GM21360 (cell line): ENCODE measurements around the gene PTPN11.
"Not testable (repeated sequence)": the region's sequence is repeated elsewhere in the genome, so short reads cannot be mapped to it uniquely, and the experiment has no call there.

ENCODE experiments used
- ATAC-seq: cut with Tn5 transposase; IDR thresholded peaks from one replicate; pipeline ENCODE4 v1.9.1; 2021; ENCODE audit warnings: mild to moderate bottlenecking, moderate library complexity; ENCODE audit not compliant: unreplicated experiment

The PTPN11 gene

GRCh38 chr12:112409064-112409905 lies 9.5 kb upstream of the PTPN11 start, which contains the start of gene RPL6:
Gene RPL6 (minus strand): TSS chr12:112409605. CDS start chr12:112408656, 949 bp downstream.
- ATAC-seq: peak; percentile 59

DNA sequence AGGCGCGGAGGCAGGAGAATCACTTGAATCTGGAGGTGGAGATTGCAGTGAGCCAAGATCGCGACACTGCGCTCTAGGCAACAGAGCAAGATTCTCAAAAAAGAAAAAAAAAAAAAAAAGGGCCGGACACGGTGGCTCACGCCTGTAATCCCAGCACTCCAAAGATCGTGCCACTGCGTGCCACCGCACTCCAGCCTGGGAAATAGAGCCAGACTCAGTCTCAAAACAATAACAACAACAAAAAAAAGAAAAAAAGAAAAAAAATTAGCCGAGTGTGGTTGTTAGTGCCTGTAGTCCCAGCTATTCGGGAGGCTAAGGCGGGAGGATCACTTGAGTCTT lies 8.9 kb upstream of the PTPN11 start:
- no peak for ATAC-seq

DNA sequence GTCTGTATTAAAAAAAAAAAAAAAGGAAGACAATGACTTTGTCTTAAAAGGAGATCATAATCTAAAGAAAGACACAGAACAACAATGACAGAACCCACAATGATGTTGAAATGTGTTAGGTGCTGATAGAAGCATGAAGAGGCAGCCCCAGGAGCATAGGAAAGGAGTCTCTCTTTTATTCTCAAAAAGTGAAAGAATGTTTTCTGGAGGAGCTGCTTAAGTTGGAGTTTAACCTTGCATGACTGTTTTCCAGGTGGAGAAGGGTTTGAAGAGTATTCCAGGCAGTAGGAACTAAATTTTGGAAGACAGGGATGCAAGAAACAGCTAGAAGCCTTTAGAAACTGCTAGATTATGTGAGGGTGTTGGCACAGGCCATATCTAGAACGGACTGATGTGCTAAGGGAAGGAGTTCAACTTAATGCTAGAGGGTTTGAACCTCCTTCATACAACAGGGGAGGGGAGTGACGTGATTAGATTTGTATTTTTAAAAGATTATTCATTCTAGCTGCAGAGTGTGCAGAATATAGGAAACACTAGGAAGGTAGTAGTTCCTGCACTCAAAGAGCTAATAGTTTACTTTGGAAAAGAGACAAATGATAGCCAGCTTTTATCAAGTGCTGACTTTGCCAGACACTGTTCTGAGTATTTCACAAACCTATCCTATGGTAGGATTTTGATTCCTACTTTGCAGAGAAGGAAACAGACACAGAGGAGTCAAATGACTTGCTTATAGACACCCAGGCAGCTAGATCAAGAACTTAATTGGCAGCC lies 4.7 kb upstream of the PTPN11 start:
- ATAC-seq: no peak

DNA sequence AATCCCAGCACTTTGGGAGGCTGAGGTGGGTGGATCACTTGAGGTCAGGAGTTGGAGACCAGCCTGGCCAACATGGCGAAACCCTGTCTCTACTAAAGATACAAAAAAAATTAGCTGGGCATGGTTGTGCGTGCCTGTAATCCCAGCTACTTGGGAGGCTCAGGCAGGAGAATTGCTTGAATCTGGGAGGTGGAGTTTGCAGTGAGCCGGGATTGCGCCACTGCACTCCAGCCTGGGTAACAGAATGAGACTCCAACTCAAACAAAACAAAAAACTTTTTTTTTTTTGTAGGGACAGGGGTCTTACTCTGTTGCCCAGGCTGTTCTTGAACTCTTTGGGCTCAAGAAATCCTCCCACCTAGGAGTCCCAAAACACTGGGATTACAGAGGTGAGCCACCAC lies 3.3 kb upstream of the PTPN11 start:
- ATAC-seq: not testable (repeated sequence)

DNA sequence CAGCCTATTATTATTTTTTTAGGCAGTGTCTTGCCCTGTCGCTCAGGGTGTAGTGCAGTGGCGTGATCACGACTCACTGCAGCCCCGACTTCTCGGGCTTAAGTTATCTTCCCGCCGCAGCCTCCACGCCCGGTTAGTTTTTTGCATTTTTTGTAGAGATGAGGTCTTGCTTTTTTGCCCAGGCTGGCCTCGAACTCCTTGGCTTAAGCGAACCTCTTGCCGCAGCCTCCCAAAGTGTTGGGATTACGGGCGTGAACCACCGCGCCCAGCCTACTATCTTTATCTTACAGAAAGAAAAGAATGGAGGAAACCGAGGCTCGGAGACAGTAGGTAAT lies 507 bp upstream of the PTPN11 start:
- no peak for ATAC-seq

DNA sequence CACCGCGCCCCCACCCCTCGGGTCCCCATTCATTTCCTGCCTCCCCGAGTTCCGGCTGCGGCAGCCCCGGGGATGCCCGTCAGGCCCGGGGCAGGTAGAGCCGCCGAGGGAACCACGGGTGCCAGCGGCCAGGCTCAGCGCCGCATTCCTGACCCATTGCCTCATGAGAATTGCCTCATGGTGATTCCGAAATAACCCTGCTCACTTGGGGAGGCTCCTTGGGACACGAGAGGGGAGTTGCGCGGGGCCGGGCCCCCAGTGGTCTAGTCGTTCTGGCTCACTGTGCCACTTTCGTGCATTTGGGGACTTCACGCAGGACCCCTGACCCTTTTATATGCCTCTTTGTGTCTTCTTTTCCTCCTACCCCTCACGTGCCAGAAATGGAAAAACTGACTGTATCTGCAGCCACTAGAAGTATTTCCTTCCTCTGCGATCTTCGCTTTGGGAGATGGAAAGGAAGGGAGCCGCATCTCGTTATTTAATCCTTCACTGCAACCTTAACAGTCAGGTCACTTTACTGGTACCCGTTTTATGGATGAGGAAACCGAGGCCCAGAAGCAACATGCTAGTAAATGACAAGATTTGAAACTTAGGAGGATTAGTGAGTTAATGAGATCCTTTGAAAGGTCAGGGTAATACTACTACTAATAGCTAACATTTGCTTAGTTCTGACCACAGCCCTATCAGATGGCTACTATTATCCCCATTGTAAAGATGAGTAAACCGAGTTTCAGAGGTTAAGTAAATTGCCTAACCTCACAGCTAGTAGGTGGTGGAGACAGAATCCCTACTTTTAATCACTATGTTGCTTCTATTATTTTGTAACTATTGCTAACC lies 768 bp downstream of the PTPN11 start:
- no peak for ATAC-seq

- ATAC-seq: no peak
Observed at GRCh38 chr12:112420740-112421139, 2.0 kb downstream of the PTPN11 start.

DNA sequence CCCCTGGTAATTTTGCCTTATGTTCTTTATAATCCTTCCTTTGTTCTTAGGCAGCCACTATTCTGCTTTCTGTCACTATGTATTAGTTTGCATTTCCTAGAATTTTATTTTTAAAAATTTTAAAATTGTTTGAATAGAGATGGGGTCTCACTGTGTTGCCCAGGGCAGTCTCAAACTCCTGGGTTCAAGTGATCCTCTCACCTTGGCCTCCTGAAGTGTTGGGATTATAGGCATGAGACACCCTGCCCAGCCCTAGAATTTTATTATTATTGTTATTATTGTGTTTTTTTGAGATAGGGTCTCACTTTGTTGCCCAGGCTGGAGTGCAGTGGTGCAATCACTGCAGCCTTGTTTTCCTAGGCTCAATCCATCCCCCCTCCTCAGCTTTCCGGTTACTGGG lies 2.6 kb downstream of the PTPN11 start:
- ATAC-seq: no peak

GRCh38 chr12:112422531-112422930 lies 3.8 kb downstream of the PTPN11 start:
- ATAC-seq: no peak

DNA sequence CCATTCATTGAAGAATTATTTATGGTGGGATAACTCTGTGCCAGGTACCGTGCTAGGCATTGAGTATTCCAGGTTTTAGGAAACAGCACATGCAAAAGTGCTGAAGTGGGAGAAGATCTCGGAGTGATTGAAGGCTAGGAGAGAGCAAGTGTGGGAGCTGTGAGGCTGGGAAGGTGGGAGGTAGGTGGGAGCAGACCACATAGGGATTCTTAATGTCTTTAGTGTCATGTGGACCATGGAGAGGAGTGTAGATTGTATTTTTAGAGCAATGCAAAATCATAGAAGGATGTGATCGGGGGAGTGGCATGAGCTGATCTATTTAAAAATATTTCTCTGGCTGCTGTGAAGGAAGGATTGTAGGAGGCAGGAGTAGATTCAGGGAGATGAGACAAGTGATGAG lies 5.4 kb downstream of the PTPN11 start:
- no peak for ATAC-seq

- ATAC-seq: no peak
Observed at GRCh38 chr12:112425582-112426382, 7.0 kb downstream of the PTPN11 start.

DNA sequence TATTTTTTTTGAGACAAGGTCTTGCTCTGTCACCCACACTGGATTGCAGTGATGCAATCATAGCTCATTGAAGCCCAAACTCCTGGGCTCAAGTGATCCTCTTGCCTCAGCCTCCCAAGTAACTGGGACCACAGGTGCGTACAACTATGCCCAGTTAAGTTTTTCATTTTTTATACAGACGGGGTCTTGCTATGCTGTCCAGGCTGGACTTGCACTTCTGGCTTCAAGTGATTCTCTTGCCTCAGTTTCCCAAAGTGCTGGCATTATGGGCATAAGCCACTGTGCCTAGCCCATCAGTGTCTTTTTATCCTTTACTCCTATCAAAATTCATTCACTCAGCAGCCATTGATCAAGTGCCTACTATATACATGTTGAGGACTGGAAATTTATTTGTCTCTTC lies 9.0 kb downstream of the PTPN11 start:
- ATAC-seq: no peak

DNA sequence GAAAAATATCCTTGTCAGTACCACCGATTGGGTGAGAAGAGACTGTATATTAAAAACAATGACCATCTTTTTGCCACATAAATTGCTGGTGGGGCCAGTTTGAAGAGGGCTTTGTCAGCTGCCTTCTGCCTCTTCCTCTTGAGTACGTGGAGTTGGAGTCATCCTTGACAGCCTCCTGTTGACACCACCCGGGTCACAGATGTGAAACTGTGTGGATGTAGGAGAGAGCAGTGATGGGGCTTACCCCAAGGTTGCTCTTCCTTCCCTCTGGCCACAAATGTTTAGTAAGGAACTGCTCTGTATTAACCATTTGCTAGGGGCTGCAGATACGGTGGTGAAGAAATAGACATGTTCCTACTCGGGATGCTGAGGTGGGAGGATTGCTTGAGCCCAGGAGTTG lies 12.2 kb downstream of the PTPN11 start:
- ATAC-seq: no peak

GRCh38 chr12:112431965-112432364 lies 13.2 kb downstream of the PTPN11 start:
- no peak for ATAC-seq

GRCh38 chr12:112433551-112433950 lies 14.8 kb downstream of the PTPN11 start:
- ATAC-seq: no peak

GRCh38 chr12:112438645-112439044 lies 19.9 kb downstream of the PTPN11 start:
- not testable (repeated sequence) for ATAC-seq

DNA sequence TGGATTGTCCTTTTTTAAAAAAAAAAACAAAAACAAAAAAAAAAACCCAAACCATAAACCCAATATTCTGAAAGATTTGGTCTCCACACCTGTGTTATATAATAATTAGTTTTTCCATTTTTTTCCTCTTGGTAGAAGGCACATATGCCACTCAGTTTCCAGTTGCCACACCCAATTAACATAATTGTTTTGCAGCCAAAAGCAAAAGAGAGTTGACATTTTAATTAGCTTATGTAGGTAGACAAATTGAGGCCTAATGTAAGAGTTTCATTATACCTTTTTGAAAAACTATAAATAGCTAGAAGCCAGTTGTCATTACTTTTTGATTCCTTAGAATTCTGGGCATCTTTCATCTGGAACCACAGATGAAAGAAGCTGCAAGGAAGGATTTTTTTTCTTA lies 21.0 kb downstream of the PTPN11 start:
- ATAC-seq: no peak

- not testable (repeated sequence) for ATAC-seq
Observed at GRCh38 chr12:112440653-112441052, 21.9 kb downstream of the PTPN11 start.

- no peak for ATAC-seq
Observed at GRCh38 chr12:112443916-112444315, 25.2 kb downstream of the PTPN11 start.

DNA sequence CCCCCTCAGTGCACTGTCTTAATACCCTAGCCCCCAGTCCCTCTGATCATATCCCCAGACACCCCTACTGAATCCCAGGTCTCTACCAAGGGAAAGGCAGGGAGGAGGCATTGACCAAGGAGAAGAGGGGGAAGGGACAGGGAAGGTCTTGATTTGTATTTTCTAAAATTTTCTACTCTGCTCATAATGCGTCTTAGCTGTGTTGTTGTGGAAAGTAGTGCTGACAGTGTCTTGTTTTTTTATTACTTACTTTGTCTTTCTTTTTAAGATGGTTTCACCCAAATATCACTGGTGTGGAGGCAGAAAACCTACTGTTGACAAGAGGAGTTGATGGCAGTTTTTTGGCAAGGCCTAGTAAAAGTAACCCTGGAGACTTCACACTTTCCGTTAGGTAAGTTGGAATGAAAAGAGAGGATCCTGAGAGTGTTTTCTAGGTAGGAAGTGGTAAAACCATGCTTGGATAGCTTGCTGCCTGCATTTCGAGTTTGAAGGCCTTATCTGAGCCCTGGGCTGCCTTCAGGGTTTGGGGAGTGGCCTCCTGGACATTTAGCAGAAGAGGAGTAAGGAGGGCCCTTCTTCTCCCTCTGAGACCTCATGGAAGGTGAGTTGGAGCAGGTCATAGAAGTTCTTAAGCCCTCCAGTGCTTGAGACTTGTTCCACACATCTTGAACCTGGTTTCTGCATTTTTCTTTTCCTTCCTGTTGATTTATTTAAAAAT lies 27.4 kb downstream of the PTPN11 start:
- no peak for ATAC-seq
